Right ventricle myocardium inferior (tissue), 1 donor: ENCODE data around the gene SPP1. TPM values are rescaled to one million over a fixed set of nuclear protein-coding genes. Genes with fewer than 3 reads are reported as not detected.
"Not testable (repeated sequence)": the region's sequence is repeated elsewhere in the genome, so short reads cannot be mapped to it uniquely, and the experiment has no call there.

Experiments
- ATAC-seq: fragments of 200-7000 bp; cut with Tn5 transposase; one replicate; pipeline ENCODE4 v1.9.1; 2020; ENCODE audit warnings: mild to moderate bottlenecking, moderate library complexity
- DNase-seq: peaks from one replicate; pipeline ENCODE4 v3.0.0; 2021; ENCODE audit errors: missing footprints
- intact Hi-C: fragments of 100-400 bp; cut with DNase I; formaldehyde crosslinking; loops from one replicate; pipeline ENCODE4 v1.11.0; 2022
- total RNA-seq: library from RNA; stranded (reverse); fragmentation: NEBNext Ultra II Directional; extraction: Animal tissue kit (Norgen Biotek cat#: 25700); gene quantifications from one replicate; pipeline ENCODE4 v1.2.1, GENCODE V29; 2021
- donor health status: DM: no; HTN: yes; CAD: no; lungs with severe emphysema.

SPP1 gene
- total RNA-seq, 1 donor from 2014 or later = 5.0 TPM

GRCh38 chr4:88009871-88010270, 34.4 kb downstream of the SPP1 start:
- intact Hi-C loops = no loop called here
- ATAC-seq (no peak), DNase-seq (no peak)

- intact Hi-C loops = no loop called here
- DNase-seq (no peak), ATAC-seq (no peak)
Measured at GRCh38 chr4:88010966-88011365, 35.5 kb downstream of the SPP1 start.

DNA sequence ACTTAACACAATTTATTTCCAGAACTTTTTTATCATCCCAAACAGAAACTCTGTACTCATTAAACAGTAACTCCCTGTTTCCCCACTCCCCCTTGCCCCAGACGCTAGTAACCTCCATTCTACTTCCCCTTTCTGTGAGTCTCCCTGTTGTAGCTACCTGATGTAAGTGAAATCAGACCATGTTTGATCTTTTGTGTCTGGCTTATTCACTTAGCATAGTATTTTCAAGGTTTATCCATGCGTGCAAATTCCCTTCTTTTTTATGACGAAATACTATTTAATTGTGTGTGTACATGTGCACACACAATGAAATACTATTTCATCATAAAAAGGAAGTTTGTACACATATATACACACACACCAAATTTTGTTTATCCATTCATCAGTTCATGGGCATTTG, 37.1 kb downstream of the SPP1 start:
- ATAC-seq (no peak), DNase-seq (no peak)
- intact Hi-C loops = no loop called here

- intact Hi-C loops = no loop called here
- ATAC-seq = no peak
- DNase-seq = no peak
Measured at GRCh38 chr4:88014386-88014905, 38.9 kb downstream of the SPP1 start.

- intact Hi-C loops = no loop called here
- ATAC-seq (no peak), DNase-seq (no peak)
Measured at GRCh38 chr4:88015659-88016295, 40.3 kb downstream of the SPP1 start.

DNA sequence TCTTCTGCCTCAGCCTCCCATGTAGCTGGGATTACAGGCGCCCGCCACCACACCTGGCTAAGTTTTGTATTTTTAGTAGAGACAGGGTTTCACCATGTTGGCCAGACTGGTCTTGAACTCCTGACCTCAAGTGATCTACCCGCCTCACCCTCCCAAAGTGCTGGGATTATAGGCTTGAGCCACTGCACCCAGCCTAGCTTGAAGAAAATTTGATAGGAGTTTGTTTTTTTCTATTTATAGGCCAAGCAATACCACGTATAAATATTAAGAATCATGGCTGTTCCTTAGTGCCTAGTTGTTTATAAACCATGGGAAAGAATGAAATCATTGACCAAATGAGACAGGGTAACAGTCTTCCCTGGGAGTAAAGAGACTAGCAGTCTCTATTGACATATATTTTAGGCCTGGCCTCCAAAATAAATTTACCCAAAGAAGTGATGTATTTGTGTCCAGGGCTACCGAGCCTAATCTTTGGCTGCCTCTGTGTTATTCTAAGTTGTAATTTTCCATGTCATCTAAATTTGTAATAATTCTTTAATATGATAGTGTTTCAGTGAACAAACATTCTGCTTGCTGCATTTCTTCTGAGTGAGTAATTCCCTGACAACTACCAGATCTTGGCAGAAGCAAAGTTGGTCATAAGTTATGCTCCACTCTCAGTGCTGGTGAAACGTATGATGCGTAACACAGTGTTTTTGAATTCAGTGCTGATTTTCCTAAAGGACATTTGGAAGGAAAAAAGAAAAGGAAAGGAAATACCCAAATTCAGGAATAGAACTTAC, 42.2 kb downstream of the SPP1 start:
- intact Hi-C loops = no loop called here
- ATAC-seq (peak; percentile 92), DNase-seq (no peak)

- no peak for DNase-seq
- intact Hi-C loops = no loop called here
Measured at GRCh38 chr4:88018466-88018865, 43.0 kb downstream of the SPP1 start.

GRCh38 chr4:88021824-88022223, 46.3 kb downstream of the SPP1 start:
- intact Hi-C loops = no loop called here
- DNase-seq (no peak), ATAC-seq (no peak)

More at GRCh38 chr4:88018466-88018865, 43.0 kb downstream of the SPP1 start:
- peak; percentile 75 for ATAC-seq

GRCh38 chr4:88022289-88022688, 46.8 kb downstream of the SPP1 start:
- no peak for ATAC-seq
- no peak for DNase-seq
- intact Hi-C loops = no loop called here

GRCh38 chr4:88025868-88026661, 50.6 kb downstream of the SPP1 start:
- DNase-seq, intact Hi-C loops: not testable (repeated sequence)

GRCh38 chr4:88027611-88028608, 52.4 kb downstream of the SPP1 start:
- DNase-seq (no peak), ATAC-seq (no peak)
- intact Hi-C loops = no loop called here

More at GRCh38 chr4:88025868-88026661, 50.6 kb downstream of the SPP1 start:
- not testable (repeated sequence) for ATAC-seq

DNA sequence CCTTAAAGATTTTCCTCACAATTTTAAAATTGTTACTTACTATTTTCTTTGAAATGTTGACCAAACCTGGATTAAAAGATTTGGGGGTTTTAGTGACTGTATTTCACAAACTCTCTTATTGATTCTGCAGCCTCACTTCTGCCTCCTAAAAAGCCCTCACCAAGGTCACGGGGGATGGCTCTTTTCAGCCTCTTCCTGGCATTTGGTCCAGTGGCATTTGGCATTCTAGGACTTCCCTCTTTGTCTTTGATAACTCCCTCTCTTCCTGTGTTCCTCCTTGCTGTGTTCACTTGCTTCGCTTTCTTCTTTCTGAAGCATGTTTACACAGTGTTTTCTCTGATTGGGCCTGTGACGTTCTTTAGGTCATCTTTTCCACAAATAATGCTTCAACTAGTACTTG, 53.4 kb downstream of the SPP1 start:
- DNase-seq (no peak), ATAC-seq (no peak)
- intact Hi-C loops = no loop called here

- DNase-seq (no peak), ATAC-seq (no peak)
- intact Hi-C loops = no loop called here
Measured at GRCh38 chr4:88029556-88029955, 54.0 kb downstream of the SPP1 start.

DNA sequence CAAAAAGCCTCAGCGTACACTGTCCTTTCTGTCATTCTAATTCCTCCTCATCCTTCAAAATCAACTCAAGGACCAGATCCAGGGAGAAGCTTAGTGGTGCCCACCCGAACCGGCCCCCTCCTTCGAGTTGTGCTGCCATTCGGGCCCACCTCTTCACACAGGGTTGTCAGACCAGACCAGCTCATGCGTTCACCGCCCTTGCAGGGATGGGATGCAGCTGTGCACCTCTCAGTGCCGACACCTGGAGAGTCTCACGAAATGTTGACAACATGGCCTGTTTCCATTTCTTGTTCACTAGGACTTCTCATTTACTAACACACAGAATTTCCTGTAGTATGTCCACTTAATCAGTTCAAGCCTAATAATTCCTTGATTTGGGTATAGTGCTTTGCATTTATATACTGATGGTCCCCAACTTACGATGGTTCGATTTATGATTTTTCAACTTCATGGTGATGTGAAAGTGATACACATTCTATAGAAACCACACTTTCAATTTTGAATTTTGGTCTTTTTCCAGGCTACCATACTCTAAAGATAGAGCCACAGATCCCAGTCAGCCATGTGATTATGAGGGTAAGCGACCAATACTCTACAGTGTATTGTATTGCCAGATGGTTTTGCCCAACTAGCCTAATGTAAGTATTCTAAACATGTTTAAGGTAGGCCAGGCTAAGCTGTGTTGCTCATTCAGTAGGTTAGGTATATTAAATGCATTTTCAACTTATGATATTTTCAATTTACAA, 55.2 kb downstream of the SPP1 start:
- intact Hi-C loops = loop anchor here (5.0 to 10.0 kb wide), 2 partner anchors 182 to 484 kb away; no protein-coding TSS in a partner anchor
- ATAC-seq = no peak
- DNase-seq = no peak
